BJ (cell line): ENCODE data around the gene GALNS. TPM values are rescaled to one million over a fixed set of nuclear protein-coding genes. Genes with fewer than 3 reads are reported as not detected.

Source experiments
- CTCF ChIA-PET: fragments of 350-600 bp; formaldehyde crosslinking; extraction: SDS; loops from one replicate; lab custom pipeline; 2021; ENCODE audit warnings: antibody characterized with exemption, inconsistent platforms; lab: Yijun Ruan, JAX
- POLR2A ChIA-PET: fragments of 300-600 bp; sonication (Branson Sonifier 250); formaldehyde crosslinking; extraction: SDS; loops from one replicate; lab custom pipeline; 2021; ENCODE audit warnings: antibody characterized with exemption; lab: Charles Lee
- DNase-seq: peaks from one replicate; pipeline ENCODE4 v3.0.0-alpha.2; 2011; ENCODE audit warnings: low read depth
- H3K27me3 ChIP-seq: 2 replicates; pipeline ENCODE4 v1.6.0; 2011; ENCODE audit warnings: low read length; ENCODE audit not compliant: control insufficient read depth, insufficient read depth
- H3K36me3 ChIP-seq: 2 replicates; pipeline ENCODE4 v1.5.1; 2011; ENCODE audit warnings: low read length; ENCODE audit not compliant: control insufficient read depth, insufficient read depth
- H3K4me3 ChIP-seq: 2 replicates; pipeline ENCODE4 v1.5.1; 2011; ENCODE audit warnings: low read depth, mild to moderate bottlenecking, control low read depth, low read length
- polyA plus RNA-seq: library from polyadenylated mRNA; depleted of rRNA; stranded (reverse); fragments of >200 nt; gene quantifications from 2 replicates; pipeline ENCODE4 v1.2.3, GENCODE V29; 2011
- TF ChIP-seq, protein P1 (sequence below): IDR thresholded peaks from 2 replicates; pipeline ENCODE4 v1.5.1; 2011; ENCODE audit warnings: low read depth, mild to moderate bottlenecking, control low read depth, inconsistent platforms, low read length, moderate library complexity; ENCODE audit not compliant: insufficient read depth

The GALNS gene
- polyA plus RNA-seq, 1 experiment: 9.7 TPM

GRCh38 chr16:88866151-88866920 lies 9.6 kb upstream of the GALNS start, which contains the start of gene PABPN1L:
Gene PABPN1L (minus strand): TSS chr16:88866660. CDS start chr16:88866606, 54 bp downstream.
- no peak for DNase-seq
- peaks cover 8% of the 10 kb centered on the region for H3K27me3 ChIP-seq
- TF ChIP-seq, protein P1, sequence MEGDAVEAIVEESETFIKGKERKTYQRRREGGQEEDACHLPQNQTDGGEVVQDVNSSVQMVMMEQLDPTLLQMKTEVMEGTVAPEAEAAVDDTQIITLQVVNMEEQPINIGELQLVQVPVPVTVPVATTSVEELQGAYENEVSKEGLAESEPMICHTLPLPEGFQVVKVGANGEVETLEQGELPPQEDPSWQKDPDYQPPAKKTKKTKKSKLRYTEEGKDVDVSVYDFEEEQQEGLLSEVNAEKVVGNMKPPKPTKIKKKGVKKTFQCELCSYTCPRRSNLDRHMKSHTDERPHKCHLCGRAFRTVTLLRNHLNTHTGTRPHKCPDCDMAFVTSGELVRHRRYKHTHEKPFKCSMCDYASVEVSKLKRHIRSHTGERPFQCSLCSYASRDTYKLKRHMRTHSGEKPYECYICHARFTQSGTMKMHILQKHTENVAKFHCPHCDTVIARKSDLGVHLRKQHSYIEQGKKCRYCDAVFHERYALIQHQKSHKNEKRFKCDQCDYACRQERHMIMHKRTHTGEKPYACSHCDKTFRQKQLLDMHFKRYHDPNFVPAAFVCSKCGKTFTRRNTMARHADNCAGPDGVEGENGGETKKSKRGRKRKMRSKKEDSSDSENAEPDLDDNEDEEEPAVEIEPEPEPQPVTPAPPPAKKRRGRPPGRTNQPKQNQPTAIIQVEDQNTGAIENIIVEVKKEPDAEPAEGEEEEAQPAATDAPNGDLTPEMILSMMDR: no peak
- ChIA-PET POLR2A (no interaction called here), CTCF (interaction anchor here (1.0 to 1.8 kb wide), 2 partner anchors 8 to 56 kb away, joined by 3 to 7 read pairs; no protein-coding TSS in a partner anchor)
- peaks cover 5% of the 10 kb centered on the region for H3K36me3 ChIP-seq
- no peak within 1 kb of the TSS for H3K4me3 ChIP-seq

DNA sequence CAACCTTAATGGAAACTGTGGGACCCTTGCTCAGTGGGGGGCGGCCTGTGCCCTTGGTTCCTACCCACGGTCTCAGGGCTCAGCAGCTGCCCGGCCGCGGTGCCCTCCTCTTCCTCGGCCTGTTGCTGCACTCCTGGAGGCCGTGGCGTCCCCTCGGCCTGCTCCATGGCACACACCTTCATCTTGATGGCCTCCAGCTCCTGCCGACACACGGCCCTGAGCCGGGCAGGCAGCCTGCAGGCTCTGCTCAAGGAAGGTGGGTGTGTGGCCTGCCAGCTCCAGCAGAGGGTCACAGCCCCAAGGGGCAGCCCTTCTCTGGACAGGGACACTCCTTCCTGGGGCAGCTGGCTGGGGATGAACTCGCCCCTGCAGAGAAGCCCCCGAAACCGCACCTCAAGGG lies 9.0 kb upstream of the GALNS start:
- Histone ChIP-seq H3K27me3 (peaks cover 7% of the 10 kb centered on the region), H3K4me3 (no peak overlapping the region), H3K36me3 (peaks cover 6% of the 10 kb centered on the region)
- CTCF ChIA-PET: interaction anchor here (1.0 to 1.8 kb wide), 2 partner anchors 8 to 56 kb away, joined by 3 to 7 read pairs; no protein-coding TSS in a partner anchor
- POLR2A ChIA-PET: no interaction called here
- TF ChIP-seq, protein P1: no peak
- DNase-seq: no peak

DNA sequence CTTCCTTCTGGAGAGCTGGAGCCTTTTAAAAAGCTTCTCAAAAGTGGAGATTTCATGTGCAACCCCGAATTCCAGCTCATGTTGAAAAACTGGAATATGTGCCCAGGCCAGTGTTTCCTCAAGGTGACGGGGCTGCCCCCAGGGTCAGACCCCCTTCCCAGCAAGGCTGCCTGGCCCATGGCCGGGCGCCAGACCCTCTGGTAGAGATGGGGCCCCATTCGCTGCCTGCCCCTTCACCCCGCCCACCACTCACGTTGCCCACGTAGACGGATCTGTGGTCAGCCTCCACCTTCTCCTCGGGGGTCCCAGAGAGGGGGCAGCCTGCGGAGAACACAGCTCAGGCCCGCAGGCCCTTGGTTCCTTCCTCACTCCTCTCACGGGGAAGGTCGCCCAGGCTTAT lies 8.6 kb upstream of the GALNS start:
- TF ChIP-seq, protein P1: no peak
- H3K4me3 ChIP-seq: no peak overlapping the region
- no peak for DNase-seq
- peaks cover 7% of the 10 kb centered on the region for H3K36me3 ChIP-seq
- POLR2A ChIA-PET: no interaction called here
- CTCF ChIA-PET: interaction anchor here (1.0 to 1.8 kb wide), 2 partner anchors 7 to 57 kb away, joined by 3 to 7 read pairs; no protein-coding TSS in a partner anchor
- peaks cover 5% of the 10 kb centered on the region for H3K27me3 ChIP-seq

- ChIA-PET POLR2A (no interaction called here), CTCF (interaction anchor here (1.2 kb wide), 1 partner anchor 14 kb away, joined by 3 read pairs; no protein-coding TSS in a partner anchor)
- H3K36me3 ChIP-seq: peaks cover 11% of the 10 kb centered on the region
- TF ChIP-seq, protein P1: no peak
- no peak for DNase-seq
- no peak overlapping the region for H3K4me3 ChIP-seq
- H3K27me3 ChIP-seq: peaks cover 5% of the 10 kb centered on the region
Measured at GRCh38 chr16:88864521-88864920, 7.8 kb upstream of the GALNS start.

DNA sequence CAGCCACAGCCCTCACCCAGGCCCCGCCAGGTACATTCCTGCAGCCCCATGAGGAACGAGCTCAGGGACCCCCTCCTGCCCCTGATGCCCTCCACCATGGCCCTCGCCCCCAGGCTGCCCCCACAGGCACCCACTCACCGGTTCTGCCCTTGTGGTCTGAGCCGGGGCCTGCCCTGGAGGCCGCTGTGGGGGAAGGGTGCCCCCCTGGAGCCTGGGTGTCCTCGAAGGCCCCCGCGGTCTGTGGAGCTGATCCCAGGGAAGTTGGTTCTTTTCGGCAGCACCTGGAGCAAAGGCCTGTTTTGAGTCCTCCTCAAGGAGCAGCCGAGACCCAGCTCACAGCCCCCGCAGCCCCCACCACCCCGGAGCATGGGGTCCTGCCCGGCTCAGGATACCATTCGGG lies 7.4 kb upstream of the GALNS start:
- TF ChIP-seq, protein P1: no peak
- no peak for DNase-seq
- peaks cover 11% of the 10 kb centered on the region for H3K36me3 ChIP-seq
- ChIA-PET POLR2A (no interaction called here), CTCF (interaction anchor here (1.2 kb wide), 1 partner anchor 15 kb away, joined by 3 read pairs; no protein-coding TSS in a partner anchor)
- H3K27me3 ChIP-seq: peaks cover 2% of the 10 kb centered on the region
- no peak overlapping the region for H3K4me3 ChIP-seq
